A549 treated with ZK216348 at 1 μM for 4 hours (cell line): ENCODE measurements around the gene FZR1. TPM values are rescaled to one million over a fixed set of nuclear protein-coding genes. Genes with fewer than 3 reads are reported as not detected.

Experiments used
- total RNA-seq: library from RNA; stranded (reverse); fragments of 200-300 nt; extraction: Qiagen RNA extraction; gene quantifications from 5 replicates; pipeline ENCODE4 v1.2.3, GENCODE V29; 2022; ENCODE audit warnings: low read depth

The FZR1 gene
- total RNA-seq, result 18.3 to 38.1 TPM (median 33.8 TPM) in 5 replicates

DNA sequence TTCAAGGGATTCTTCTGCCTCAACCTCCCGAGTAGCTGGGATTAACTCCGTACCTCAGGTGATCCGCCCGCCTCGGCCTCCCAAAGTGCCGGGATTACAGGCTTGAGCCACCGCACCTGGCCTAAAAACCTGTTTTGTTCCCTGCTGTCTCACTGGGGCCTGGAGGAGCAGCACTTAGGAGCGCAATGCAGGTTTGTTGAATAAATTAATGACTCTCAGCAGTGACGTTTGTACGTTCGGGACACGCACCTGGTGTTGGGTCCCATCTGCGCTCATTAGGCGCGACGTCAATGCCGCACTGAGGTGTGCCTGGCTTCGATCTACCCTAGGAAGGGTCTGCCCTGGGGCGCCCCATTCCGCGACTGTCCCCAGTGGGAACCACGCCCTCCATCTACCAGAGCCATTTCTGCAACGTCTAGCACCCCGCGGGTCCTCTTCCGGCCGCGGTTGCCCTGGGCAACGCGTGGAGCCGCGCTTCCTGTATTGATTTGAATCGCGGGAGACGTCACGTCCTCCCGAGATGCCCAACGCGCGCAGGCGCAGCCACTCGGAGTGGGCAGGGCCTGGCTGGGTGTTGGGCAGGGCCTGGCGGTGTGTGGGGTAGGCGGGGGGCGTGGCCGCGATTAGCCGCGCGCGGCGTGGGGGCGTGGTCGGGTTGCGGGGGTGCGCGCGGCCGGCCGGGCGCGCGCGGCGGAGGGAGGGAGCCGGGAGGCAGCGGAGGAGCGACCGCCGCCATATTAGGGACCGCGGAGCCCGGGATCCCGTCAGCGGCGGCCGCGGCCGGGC, at the start of gene FZR1:
Gene FZR1, plus strand, starts transcription at position 714 of the 786 bp plus-strand sequence. CDS start 16,679 bp downstream, outside the sequence.

DNA sequence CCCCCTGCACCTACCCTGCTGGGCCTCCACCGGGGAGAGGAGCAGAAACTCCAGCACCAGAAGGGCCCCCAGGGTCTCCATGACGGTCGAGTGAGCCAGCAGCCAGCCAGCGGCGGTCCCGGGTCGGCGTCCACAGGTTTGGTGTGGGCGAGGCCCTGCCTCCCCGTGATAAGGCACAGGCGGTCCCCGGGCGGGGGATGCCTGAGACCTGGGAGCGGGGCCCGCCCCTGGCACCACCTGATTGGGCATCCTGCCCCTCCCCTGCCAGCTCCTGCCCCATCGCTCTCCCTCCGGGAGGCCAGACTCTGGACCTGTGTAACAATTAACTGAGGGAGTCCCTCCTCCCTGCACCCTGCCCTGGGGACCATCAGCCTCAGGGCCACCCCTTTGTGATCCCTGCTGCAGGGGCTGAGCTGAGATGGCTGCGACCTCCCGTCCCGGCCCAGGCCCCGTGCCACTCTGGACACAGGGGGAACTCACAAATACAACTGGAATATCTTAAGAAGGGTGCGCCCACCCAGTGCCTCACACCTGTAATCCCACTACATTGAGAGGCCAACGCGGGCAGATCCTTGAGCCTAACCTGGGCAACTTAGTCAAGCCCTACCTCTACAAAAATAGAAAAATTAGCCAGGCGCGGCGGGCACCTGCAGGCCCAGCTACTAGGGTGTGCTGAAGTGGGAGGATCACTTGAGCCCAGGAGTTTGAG, 25.6 kb upstream of the FZR1 start, which contains the start of gene SMIM24:
Gene SMIM24, minus strand, starts transcription at position 143 of the 709 bp plus-strand sequence. Its CDS starts 62 bp downstream, at position 81.

DNA sequence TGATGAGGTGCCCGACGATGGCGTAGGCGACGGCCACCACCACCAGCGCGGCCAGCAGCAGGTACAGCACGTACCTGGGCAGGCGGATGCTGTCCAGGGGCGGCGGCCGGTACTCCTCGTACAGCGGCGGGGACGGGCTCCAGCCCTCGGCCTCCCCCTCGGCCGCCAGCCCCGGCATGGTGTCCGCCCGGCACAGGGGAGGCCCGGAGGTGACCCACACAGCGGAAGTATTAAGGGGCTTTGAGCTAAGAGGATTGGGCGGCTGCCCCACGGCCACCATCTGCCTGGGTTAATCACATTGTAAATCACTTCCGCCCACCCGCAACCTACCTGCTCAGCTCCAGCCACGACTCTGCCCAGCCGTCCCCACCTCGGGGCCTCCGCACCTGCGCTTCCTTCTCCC, 22.9 kb upstream of the FZR1 start, which contains the start of gene SMIM44:
Gene SMIM44, minus strand, starts transcription at position 216 of the 403 bp plus-strand sequence. Its CDS starts 38 bp downstream, at position 178.

DNA sequence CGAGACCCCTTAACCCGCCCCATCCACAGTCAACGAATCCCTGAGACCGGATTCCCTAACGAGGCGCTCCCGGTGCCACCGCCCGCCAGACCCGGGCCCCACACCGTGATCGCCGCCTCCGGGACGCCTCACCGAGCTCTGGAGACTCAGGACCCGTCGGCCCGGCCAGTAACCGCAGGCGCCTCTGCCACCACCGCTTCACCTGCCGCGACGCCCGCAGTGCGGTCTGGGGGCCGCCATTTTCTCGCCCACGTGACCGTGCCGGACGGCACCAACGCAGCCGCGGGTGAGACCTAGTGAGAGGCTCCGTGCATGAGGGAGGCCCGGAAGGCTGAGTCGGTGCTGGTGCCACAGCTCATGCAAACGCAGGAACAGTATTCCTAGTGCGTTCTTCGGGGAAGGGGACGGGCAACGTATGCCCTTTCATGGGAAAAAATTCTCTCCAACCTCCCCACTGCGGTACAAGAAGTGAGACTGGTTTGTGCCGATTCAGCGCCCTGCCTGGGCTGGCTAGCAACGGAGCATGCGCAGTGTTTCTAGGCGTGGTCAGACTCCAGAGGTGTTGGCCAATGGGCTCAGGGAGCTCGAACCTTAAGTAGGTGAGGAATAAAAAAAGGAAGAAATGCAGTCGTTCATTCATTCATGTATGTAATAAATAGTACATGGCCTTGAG, 5.5 kb upstream of the FZR1 start, which contains the start of gene DOHH:
Gene DOHH, minus strand, starts transcription at position 246 of the 673 bp plus-strand sequence. CDS start 3,860 bp downstream, outside the sequence.

DNA sequence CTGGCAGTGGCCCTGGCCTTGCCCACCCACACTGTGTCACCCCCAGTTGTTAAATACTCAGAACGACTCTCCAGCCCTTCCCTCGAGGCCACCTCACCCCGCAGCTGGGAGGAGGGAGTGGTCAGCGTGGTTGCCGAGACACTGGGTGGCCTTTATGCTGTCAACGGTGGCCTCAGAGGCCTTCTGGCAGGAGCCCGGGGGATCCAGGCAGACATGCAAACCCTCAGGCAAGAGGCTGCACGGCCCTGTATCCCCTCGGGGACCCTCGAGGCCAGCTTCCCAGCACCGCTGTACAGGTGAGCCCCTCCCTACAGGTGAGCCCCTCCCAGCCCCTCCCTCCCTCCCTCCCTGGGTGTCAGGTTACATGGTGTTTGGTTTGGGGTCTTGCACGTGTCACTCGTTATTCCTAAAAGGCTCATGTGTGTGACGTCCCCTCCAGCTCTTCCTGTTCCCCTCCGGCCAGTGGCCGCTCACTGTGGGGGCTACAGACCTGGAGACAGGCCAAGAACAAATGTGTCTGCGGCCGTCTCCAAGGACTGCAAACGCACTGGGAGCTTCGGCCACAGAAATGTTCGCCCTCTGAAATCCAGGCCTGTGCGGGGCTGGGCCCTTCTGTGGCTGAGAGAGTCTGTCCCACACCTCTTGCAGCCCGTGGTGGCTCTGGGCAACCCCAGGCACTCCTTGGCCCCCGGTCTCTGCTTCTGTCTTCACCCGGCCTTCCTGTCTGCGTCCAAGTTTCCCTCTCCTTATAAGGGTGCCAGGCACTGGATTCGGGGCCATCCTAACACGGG, 33.0 kb downstream of the FZR1 start, which contains the start of gene TEKTIP1:
Gene TEKTIP1, plus strand, starts transcription at position 210 of the 791 bp plus-strand sequence. Its CDS starts 4 bp downstream, at position 214.

DNA sequence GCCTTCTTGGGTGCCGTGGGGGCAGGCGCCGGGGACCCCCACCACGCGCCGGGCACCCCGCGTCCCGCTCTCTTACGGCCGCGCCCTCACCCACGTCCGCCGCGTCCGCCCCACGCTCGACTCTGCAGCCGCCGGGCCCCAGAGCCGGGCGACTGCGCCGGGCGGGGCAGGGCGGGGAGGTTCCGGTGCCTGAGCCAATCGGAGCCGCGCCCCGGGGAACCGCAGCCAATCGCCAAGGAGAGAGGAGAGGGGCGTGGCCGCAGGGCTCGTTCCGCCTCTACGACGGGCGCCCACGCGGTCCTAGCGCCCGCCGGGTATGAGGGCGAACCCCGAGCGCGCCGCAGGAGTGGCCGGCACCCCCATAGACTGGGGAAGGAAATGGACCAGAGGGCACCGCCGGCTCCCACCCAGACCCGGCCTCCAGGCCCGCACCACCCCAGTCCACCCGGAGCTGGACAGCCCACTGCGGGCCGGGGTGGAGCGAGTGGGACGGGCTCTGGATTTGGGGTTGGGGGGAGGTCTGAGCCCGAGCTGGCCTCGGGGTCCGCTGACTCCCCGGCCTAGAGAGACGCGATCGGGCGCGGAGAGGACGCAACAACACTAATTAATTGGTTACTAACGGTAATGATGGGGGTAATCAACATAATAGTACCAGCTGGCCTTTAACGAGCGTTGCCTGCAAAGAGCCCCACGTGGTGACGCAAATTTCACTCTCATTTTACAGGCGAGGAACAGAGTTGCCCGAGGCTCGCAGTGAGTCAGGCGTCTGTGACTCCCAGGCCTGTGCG, 51.5 kb downstream of the FZR1 start, which contains the start of gene MFSD12:
Gene MFSD12, minus strand, starts transcription at position 126 of the 788 bp plus-strand sequence. CDS start 183 bp downstream, outside the sequence.

DNA sequence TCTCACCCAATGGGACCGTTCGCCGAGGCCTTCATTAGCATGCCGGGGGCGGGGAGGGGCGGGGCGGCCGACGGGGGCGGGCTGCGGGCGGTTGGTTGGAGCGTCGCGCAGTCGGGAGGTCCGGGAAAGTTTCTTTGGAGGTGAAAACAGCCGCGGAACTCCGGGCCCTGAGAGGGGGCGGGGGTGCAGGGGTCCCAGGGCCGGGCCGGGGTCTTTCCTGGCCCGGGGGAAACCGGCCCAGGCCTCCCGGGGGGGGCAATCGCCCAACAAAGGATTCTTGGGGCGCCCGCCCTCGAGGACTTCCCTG, 66.7 kb downstream of the FZR1 start, which contains the start of gene HMG20B:
Gene HMG20B, plus strand, starts transcription at position 90 of the 307 bp plus-strand sequence. CDS start 366 bp downstream, outside the sequence.

DNA sequence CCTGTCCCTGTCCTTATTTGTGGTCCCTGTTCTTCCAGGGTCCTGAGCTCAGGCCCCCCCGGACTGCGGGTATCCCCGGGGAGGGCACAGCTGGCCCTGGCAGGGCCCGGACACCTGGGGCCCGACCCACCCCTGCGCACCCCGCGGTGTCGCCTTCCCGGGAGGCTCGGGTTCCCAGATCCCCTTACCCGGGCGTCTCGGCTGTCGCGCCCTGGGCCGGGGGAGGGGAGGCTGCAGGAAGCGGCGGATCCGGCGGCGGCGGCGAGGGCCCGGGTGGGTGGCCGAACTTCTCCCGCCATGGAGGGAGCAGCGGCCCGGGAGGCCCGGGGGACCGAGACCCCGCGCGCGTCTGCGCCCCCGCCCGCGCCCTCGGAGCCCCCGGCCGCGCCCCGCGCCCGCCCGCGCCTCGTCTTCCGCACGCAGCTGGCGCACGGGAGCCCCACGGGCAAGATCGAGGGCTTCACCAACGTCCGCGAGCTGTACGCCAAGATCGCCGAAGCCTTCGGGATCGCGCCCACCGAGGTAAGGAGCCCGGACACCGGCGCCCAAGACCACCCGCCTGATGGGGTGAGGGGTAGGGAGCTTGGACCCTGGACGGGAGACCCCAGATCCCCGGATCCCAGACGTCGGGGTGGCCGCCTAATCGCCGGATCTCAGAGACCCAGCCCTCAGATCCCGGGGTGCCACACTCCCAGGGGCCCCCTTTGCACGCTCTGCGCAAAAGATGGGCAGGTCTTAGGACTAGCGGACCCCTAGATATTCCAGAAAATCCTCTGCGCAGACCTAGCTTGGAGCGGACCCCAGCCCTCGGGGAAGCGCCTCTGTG, 79.4 kb downstream of the FZR1 start, which contains the start of gene GIPC3:
Gene GIPC3, plus strand, starts transcription at position 178 of the 826 bp plus-strand sequence. Its CDS starts 120 bp downstream, at position 298.

Other genes starting within 250 kb of the FZR1 start
- gene NFIC, start 139.7 kb upstream of the FZR1 start, total RNA-seq, result 28.0 to 57.6 TPM (median 48.4 TPM) in 5 replicates
- gene SMIM24, start 25.8 kb upstream of the FZR1 start, total RNA-seq, result 0.51 to 1.4 TPM (median 1.1 TPM) in 4 of 5 replicates, not detected in the other
- gene SMIM44, start 22.9 kb upstream of the FZR1 start, total RNA-seq, result not detected in 5 replicates
- 8.5 to 21.0 TPM (median 20.2 TPM) in 5 replicates for gene DOHH, start 5.6 kb upstream of the FZR1 start, total RNA-seq
- gene TEKTIP1, start 32.9 kb downstream of the FZR1 start, total RNA-seq, result not detected in 5 replicates
- 90.3 to 170 TPM (median 159 TPM) in 5 replicates for gene MFSD12, start 51.3 kb downstream of the FZR1 start, total RNA-seq
- gene HMG20B, start 66.6 kb downstream of the FZR1 start, total RNA-seq, result 38.2 to 67.9 TPM (median 66.7 TPM) in 5 replicates
- gene GIPC3, start 79.2 kb downstream of the FZR1 start, total RNA-seq, result 0.16 to 0.27 TPM (median 0.19 TPM) in 5 replicates
- 0.74 to 1.3 TPM (median 0.90 TPM) in 5 replicates for gene TBXA2R, start 100.6 kb downstream of the FZR1 start, total RNA-seq
- 10.0 to 23.1 TPM (median 19.1 TPM) in 5 replicates for gene CACTIN, start 120.5 kb downstream of the FZR1 start, total RNA-seq
- 6.0 to 16.0 TPM (median 14.2 TPM) in 5 replicates for gene PIP5K1C, start 194.2 kb downstream of the FZR1 start, total RNA-seq
- 0.22 to 1.1 TPM (median 0.81 TPM) in 5 replicates for gene TJP3, start 202.1 kb downstream of the FZR1 start, total RNA-seq